ENCODE data around the gene TMSB10. TPM values are rescaled to one million over a fixed set of nuclear protein-coding genes. Genes with fewer than 3 reads are reported as not detected.

Gene TMSB10
- total RNA-seq, 4 donors from 2014 or later, result 2,239 to 4,093 (median 3,173) TPM

GRCh38 chr2:84900971-84901370 is 4.5 kb upstream of the TMSB10 start:
- intact Hi-C loops (cut with DNase I), result no loop called here
- no peak overlapping the region for H3K4me3 ChIP-seq
- peaks cover 8 to 32% (median 14%) of the 10 kb centered on the region in 3 donors for H3K4me1 ChIP-seq
- no peaks in the 10 kb centered on the region for H3K27me3 ChIP-seq
- 71 to 86% methylated on average over 1 of the region's 1 CpG for WGBS, 2 donors
- DNase-seq, result no peak
- H3K9me3 ChIP-seq, result no peaks in the 10 kb centered on the region
- no peaks in the 10 kb centered on the region for H3K36me3 ChIP-seq
- TF ChIP-seq, protein P1, sequence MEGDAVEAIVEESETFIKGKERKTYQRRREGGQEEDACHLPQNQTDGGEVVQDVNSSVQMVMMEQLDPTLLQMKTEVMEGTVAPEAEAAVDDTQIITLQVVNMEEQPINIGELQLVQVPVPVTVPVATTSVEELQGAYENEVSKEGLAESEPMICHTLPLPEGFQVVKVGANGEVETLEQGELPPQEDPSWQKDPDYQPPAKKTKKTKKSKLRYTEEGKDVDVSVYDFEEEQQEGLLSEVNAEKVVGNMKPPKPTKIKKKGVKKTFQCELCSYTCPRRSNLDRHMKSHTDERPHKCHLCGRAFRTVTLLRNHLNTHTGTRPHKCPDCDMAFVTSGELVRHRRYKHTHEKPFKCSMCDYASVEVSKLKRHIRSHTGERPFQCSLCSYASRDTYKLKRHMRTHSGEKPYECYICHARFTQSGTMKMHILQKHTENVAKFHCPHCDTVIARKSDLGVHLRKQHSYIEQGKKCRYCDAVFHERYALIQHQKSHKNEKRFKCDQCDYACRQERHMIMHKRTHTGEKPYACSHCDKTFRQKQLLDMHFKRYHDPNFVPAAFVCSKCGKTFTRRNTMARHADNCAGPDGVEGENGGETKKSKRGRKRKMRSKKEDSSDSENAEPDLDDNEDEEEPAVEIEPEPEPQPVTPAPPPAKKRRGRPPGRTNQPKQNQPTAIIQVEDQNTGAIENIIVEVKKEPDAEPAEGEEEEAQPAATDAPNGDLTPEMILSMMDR (IDR thresholded peaks at IDR 0.05), result no peak
- no peak for TF ChIP-seq POLR2A (IDR thresholded peaks at IDR 0.05)
- H3K27ac ChIP-seq, result no peak overlapping the region

DNA sequence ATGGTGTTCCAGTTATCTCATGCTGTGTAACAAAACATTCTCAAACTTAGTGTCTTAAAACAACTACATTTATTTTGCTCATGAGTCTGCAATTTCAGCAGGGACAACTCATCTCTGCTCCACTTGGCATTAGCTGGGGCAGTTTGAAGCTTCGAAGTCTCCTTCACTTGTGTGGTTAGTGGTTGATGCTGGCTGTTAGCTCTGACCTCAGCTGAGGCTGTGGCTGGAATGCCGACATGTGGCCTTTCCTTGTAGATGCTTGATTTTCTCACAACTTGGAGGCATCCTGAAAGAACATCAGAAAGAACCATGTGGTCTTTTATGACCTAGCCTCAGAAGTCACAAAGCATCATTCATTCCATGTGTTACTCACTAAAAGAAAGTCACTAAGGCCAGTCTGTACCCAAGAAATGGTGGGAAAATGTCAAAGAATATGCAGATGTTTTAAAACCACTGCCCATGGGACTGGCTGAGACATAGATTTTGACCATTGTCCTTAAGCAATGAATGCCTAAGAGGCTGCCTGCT is 3.8 kb upstream of the TMSB10 start:
- 61% methylated on average over 2 of the region's 2 CpGs; no CpG with 5 or more reads in 1 of the 2 donors for WGBS, 2 donors
- DNase-seq, result no peak

DNA sequence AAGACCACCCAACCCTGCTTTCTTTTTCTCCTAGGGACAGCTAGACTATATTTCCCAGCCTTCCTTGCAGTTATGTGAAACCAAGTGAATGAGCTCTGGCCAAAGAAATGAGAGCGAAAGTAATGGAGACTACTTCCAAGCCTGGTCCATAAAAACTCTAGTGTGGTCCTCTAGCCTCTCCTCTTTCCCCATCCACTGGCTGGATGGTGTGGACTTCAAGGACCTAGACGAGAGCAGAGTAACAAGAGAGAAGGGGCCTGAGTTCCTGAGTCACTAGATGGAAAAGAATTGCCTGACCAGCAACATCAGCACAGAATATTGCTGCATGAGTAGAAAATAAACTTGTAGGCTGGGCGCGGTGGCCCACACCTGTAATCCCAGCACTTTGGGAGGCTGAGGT is 2.9 kb upstream of the TMSB10 start:
- H3K9me3 ChIP-seq, result no peaks in the 10 kb centered on the region
- no peaks in the 10 kb centered on the region for H3K27me3 ChIP-seq
- H3K4me3 ChIP-seq, result no peak overlapping the region
- no peak for DNase-seq
- TF ChIP-seq, protein P1 (IDR thresholded peaks at IDR 0.05), result no peak
- TF ChIP-seq POLR2A (IDR thresholded peaks at IDR 0.05), result no peak
- no peak overlapping the region for H3K27ac ChIP-seq
- peaks cover 8 to 43% (median 18%) of the 10 kb centered on the region in 3 donors for H3K4me1 ChIP-seq
- WGBS, 2 donors, result 91 to 95% methylated on average over 2 to 4 of the region's 4 CpGs
- intact Hi-C loops (cut with DNase I), result no loop called here
- H3K36me3 ChIP-seq, result no peaks in the 10 kb centered on the region

More for the DNA sequence above, 3.8 kb upstream of the TMSB10 start:
- Histone ChIP-seq H3K27ac (no peak overlapping the region), H3K4me3 (no peak overlapping the region), H3K4me1 (peaks cover 8 to 35% (median 14%) of the 10 kb centered on the region in 3 donors), H3K36me3 (no peaks in the 10 kb centered on the region), H3K9me3 (no peaks in the 10 kb centered on the region), H3K27me3 (no peaks in the 10 kb centered on the region)
- intact Hi-C loops (cut with DNase I), result no loop called here
- TF ChIP-seq POLR2A (IDR thresholded peaks at IDR 0.05), result no peak
- TF ChIP-seq, protein P1 (IDR thresholded peaks at IDR 0.05), result no peak

- Histone ChIP-seq H3K36me3 (no peaks in the 10 kb centered on the region), H3K9me3 (no peaks in the 10 kb centered on the region), H3K4me3 (peak overlapping the region in 2 of 4 donors; percentile 89 to 98), H3K27ac (peak overlapping the region in 3 of 4 donors; percentile 97 to 100 (median 97)), H3K4me1 (peaks cover 9 to 43% (median 20%) of the 10 kb centered on the region in 3 donors), H3K27me3 (no peaks in the 10 kb centered on the region)
- 69 to 73% methylated on average over 9 of the region's 9 CpGs for WGBS, 2 donors
- no peak for DNase-seq
- TF ChIP-seq, protein P1 (IDR thresholded peaks at IDR 0.05), result no peak
- intact Hi-C loops (cut with DNase I), result no loop called here
These were observed 1.3 kb upstream of the TMSB10 start for GRCh38 chr2:84904151-84904550.

DNA sequence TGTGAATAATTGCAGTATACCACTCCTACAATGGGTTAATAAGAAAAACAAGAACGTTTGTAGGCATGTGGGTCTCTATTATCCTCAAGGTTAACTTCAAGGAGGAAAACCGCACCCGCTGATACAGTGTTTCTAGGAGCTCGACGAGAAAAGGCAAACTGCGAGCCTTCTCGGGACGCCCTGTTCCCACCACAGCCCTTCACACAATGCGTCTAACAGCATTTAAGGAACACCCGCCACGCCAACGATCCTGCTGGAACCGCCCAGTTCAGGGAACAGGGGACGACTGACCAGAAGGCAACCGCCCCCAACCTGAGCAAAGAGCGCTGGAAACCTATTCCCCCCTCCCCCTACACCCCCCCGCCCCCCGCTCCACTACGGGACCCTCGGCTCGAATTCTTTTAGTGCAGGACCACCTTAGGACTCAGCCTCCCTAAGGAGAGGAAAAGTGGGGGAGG is 710 bp upstream of the TMSB10 start:
- H3K27me3 ChIP-seq, result no peaks in the 10 kb centered on the region
- no peaks in the 10 kb centered on the region for H3K36me3 ChIP-seq
- peak in 1 of 4 donors; percentile 14 for TF ChIP-seq POLR2A (IDR thresholded peaks at IDR 0.05)
- TF ChIP-seq, protein P1 (IDR thresholded peaks at IDR 0.05), result no peak
- peak overlapping the region; percentile 81 to 98 (median 86) for H3K4me3 ChIP-seq
- H3K9me3 ChIP-seq, result no peaks in the 10 kb centered on the region
- H3K27ac ChIP-seq, result peak overlapping the region; percentile 97 to 100 (median 98)
- peaks cover 9 to 39% (median 20%) of the 10 kb centered on the region in 3 donors for H3K4me1 ChIP-seq
- WGBS, 2 donors, result 0% methylated on average over 7 to 11 of the region's 21 CpGs
- DNase-seq, result peak; percentile 13
- intact Hi-C loops (cut with DNase I), result no loop called here
